ENCODE results near the gene UBE2E1.

- no peak for TF ChIP-seq POLR2A (IDR thresholded peaks at IDR 0.05; ENCODE audit: low read depth, low read length)
- no peak for TF ChIP-seq BHLHE40 (IDR thresholded peaks at IDR 0.05; ENCODE audit: low read depth, low read length)
- no peak for TF ChIP-seq FOS (IDR thresholded peaks at IDR 0.05; ENCODE audit: low read depth, low read length)
- TF ChIP-seq CTCF (conservative IDR thresholded peaks at IDR 0.05; ENCODE audit: low read depth, low read length) = peak; percentile 31
- TF ChIP-seq CEBPB (IDR thresholded peaks at IDR 0.05; ENCODE audit: low read depth, low read length) = peak; percentile 99
- no peak for TF ChIP-seq RFX5 (IDR thresholded peaks at IDR 0.05; ENCODE audit: low read depth, low read length)
- no peak for TF ChIP-seq MXI1 (IDR thresholded peaks at IDR 0.05; ENCODE audit: borderline replicate concordance, low read depth, low read length)
- TF ChIP-seq NFE2L2 (IDR thresholded peaks at IDR 0.05; ENCODE audit: low read depth, low read length) = no peak
These were observed 95.0 kb downstream of the UBE2E1 start for GRCh38 chr3:23900744-23901143.
